SIG-M5 treated with dmso at 0.1 percent for 504 hours (cell line): ENCODE results near the gene SNRNP40.
A peak's percentile ranks its signal among the peaks of the same experiment; 100 is the strongest.
"Not testable (repeated sequence)": the region's sequence is repeated elsewhere in the genome, so short reads cannot be mapped to it uniquely, and the experiment has no call there.

Experiments
- DNase-seq: peaks from one replicate; lab custom pipeline; 2025; ENCODE audit not compliant: unreplicated experiment; lab: John Stamatoyannopoulos, UW

The SNRNP40 gene

GRCh38 chr1:31287791-31288190 lies 8.8 kb downstream of the SNRNP40 start:
- DNase-seq = not testable (repeated sequence)

- DNase-seq = not testable (repeated sequence)
Observed at GRCh38 chr1:31282426-31282825, 14.2 kb downstream of the SNRNP40 start.

- no peak for DNase-seq
Observed at GRCh38 chr1:31273619-31274018, 23.0 kb downstream of the SNRNP40 start.

- no peak for DNase-seq
Observed at GRCh38 chr1:31272369-31272768, 24.2 kb downstream of the SNRNP40 start.

GRCh38 chr1:31266547-31266946 lies 30.0 kb downstream of the SNRNP40 start:
- DNase-seq = no peak

- no peak for DNase-seq
Observed at GRCh38 chr1:31264790-31265386, 31.7 kb downstream of the SNRNP40 start.

- DNase-seq = no peak
Observed at GRCh38 chr1:31263408-31263807, 33.2 kb downstream of the SNRNP40 start.

GRCh38 chr1:31262393-31262792 lies 34.2 kb downstream of the SNRNP40 start:
- DNase-seq = not testable (repeated sequence)

- no peak for DNase-seq
Observed at GRCh38 chr1:31261916-31262315, 34.7 kb downstream of the SNRNP40 start.

GRCh38 chr1:31259746-31260145 lies 36.8 kb downstream of the SNRNP40 start:
- DNase-seq = no peak

GRCh38 chr1:31258581-31258980 lies 38.0 kb downstream of the SNRNP40 start:
- DNase-seq = no peak

GRCh38 chr1:31257213-31257612 lies 39.4 kb downstream of the SNRNP40 start:
- no peak for DNase-seq

GRCh38 chr1:31249854-31250253 lies 46.7 kb downstream of the SNRNP40 start:
- DNase-seq = no peak

- DNase-seq = no peak
Observed at GRCh38 chr1:31248276-31248675, 48.3 kb downstream of the SNRNP40 start.

GRCh38 chr1:31244326-31244725 lies 52.3 kb downstream of the SNRNP40 start:
- DNase-seq = no peak

- DNase-seq = no peak
Observed at GRCh38 chr1:31243501-31244286, 52.9 kb downstream of the SNRNP40 start.

GRCh38 chr1:31241321-31241720 lies 55.3 kb downstream of the SNRNP40 start:
- peak; percentile 51 for DNase-seq

- DNase-seq = no peak
Observed at GRCh38 chr1:31239653-31240241, 56.8 kb downstream of the SNRNP40 start, which contains the start of gene NKAIN1. Gene NKAIN1, minus strand, starts transcription at chr1:31239887. Its CDS starts 340 bp downstream, at chr1:31239547.

- DNase-seq = no peak
Observed at GRCh38 chr1:31238986-31239613, 57.5 kb downstream of the SNRNP40 start.

GRCh38 chr1:31238612-31238985 lies 58.0 kb downstream of the SNRNP40 start:
- DNase-seq = no peak

GRCh38 chr1:31234870-31235269 lies 61.7 kb downstream of the SNRNP40 start:
- DNase-seq = no peak
